Stomach (tissue), 9 donors: ENCODE measurements around the gene MEGF8. TPM values are rescaled to one million over a fixed set of nuclear protein-coding genes. Genes with fewer than 3 reads are reported as not detected.

Source experiments
- DNase-seq, 2 donors: peaks; one replicate each; pipeline versions ENCODE4 v3.0.0 to v3.0.0-alpha.2; 2013 to 2019
- H3K27ac ChIP-seq, 5 donors: fragments of 200-600 bp in 4 of 5; sonication (generic) in 4 of 5; one replicate each; pipeline ENCODE4 v1.5.1; 2013 to 2019; ENCODE audit warnings: mild to moderate bottlenecking in 1 of 5, moderate library complexity in 1 of 5
- H3K27me3 ChIP-seq, 3 donors: fragments of 200-600 bp; sonication (generic); one replicate each; pipeline ENCODE4 v1.5.1; 2017 to 2019; ENCODE audit warnings: mixed run types in 1 of 3
- H3K36me3 ChIP-seq, 4 donors: fragments of 200-600 bp; sonication (generic); 1 replicate in 3 of 4; 2 replicates in 1 of 4; pipeline ENCODE4 v1.5.1; 2016 to 2019
- H3K4me1 ChIP-seq, 4 donors: fragments of 200-600 bp; sonication (generic); one replicate each; pipeline ENCODE4 v1.5.1; 2016 to 2019
- H3K4me3 ChIP-seq, 4 donors: fragments of 200-600 bp; sonication (generic) in 3 of 4; one replicate each; pipeline ENCODE4 v1.5.1; 2016 to 2019; ENCODE audit warnings: mild to moderate bottlenecking in 1 of 4
- H3K9me3 ChIP-seq, 4 donors: fragments of 200-600 bp; sonication (generic); one replicate each; pipeline ENCODE4 v1.5.1; 2016 to 2019
- CTCF ChIP-seq, 7 experiments: fragments of 450-650 bp in 4 of 7; fragments of 200-600 bp in 3 of 7; sonication (generic) in 3 of 7; IDR thresholded peaks; one replicate each; pipeline ENCODE4 v1.5.1; 2016 to 2019; ENCODE audit warnings: antibody characterized with exemption in 7 of 7, control low read depth in 2 of 7, mild to moderate bottlenecking in 1 of 7
- EP300 ChIP-seq: sonication (generic); formaldehyde crosslinking; IDR thresholded peaks from one replicate; pipeline ENCODE4 v1.6.1; 2017; ENCODE audit warnings: antibody characterized with exemption
- POLR2A ChIP-seq, 4 donors: fragments of 450-650 bp; IDR thresholded peaks; one replicate each; pipeline ENCODE4 v1.6.1; 2016; ENCODE audit warnings: antibody characterized with exemption in 4 of 4, control low read depth in 2 of 4, mild to moderate bottlenecking in 1 of 4, moderate library complexity in 1 of 4
- POLR2AphosphoS5 ChIP-seq, 3 donors: sonication (generic); formaldehyde crosslinking; IDR thresholded peaks; one replicate each; pipeline ENCODE4 v1.6.1; 2016; ENCODE audit warnings: antibody characterized with exemption in 3 of 3
- WGBS, 5 donors: extraction: QIAGEN DNeasy Blood & Tissue Kit in 3 of 5; methylation state at CpG; one replicate each; pipeline versions ENCODE4 v1.1.5 to v1.1.7; 2013 to 2018; 5-methylcytosine and 5-hydroxymethylcytosine counted together
- intact Hi-C: fragments of 100-400 bp; cut with DNase I; formaldehyde crosslinking; loops from one replicate; pipeline ENCODE4 v1.15.1; 2023; ENCODE audit warnings: low total_unique reads
- polyA plus RNA-seq, 3 donors: library from polyadenylated mRNA; stranded (reverse); fragments of 200-250 nt; gene quantifications; one replicate each; pipeline ENCODE4 v1.2.3, GENCODE V29; 2013
- total RNA-seq, 5 donors: library from RNA; depleted of rRNA; stranded (reverse); fragments of >200 nt; gene quantifications; one replicate each; pipeline versions ENCODE4 v1.1.0 to v1.2.3, GENCODE V29; 2014 to 2016
- donor health status: healthy with polysubstance abuse.
- donor health status: Bipolar disorder and iron deficiency.
- donor health status: healthy.

MEGF8 gene
- total and polyA plus RNA-seq, 8 donors = 2.6 to 46.3 (median 12.3) TPM

GRCh38 chr19:42284591-42285341 lies 40.7 kb upstream of the MEGF8 start:
- peak in 1 of 2 donors; percentile 60 for DNase-seq
- WGBS, 5 donors = 2 to 5% (median 4%) methylated on average over 17 to 41 of the region's 41 CpGs
- Histone ChIP-seq H3K4me1 (peaks cover 49 to 79% (median 63%) of the 10 kb centered on the region in 4 donors), H3K27me3 (no peaks in the 10 kb centered on the region), H3K36me3 (peaks cover 30 to 32% (median 32%) of the 10 kb centered on the region in 4 donors), H3K9me3 (no peaks in the 10 kb centered on the region), H3K27ac (peak overlapping the region; percentile 74 to 100 (median 97)), H3K4me3 (peak overlapping the region; percentile 64 to 71 (median 68))
- intact Hi-C loops = loop anchor here (5.0 kb wide), 1 partner anchor 37 kb away; no protein-coding TSS in a partner anchor
- no peak for TF ChIP-seq EP300
- no peak for TF ChIP-seq POLR2A (IDR thresholded peaks at IDR 0.05)
- no peak for TF ChIP-seq CTCF (IDR thresholded peaks at IDR 0.05)
- TF ChIP-seq POLR2AphosphoS5 (IDR thresholded peaks at IDR 0.05) = no peak

- DNase-seq = peak in 1 of 2 donors; percentile 61
- Histone ChIP-seq H3K27ac (peak overlapping the region; percentile 74 to 100 (median 97)), H3K9me3 (no peaks in the 10 kb centered on the region), H3K4me1 (peaks cover 49 to 79% (median 59%) of the 10 kb centered on the region in 4 donors), H3K27me3 (no peaks in the 10 kb centered on the region), H3K4me3 (peak overlapping the region; percentile 16 to 71 (median 68)), H3K36me3 (peaks cover 37 to 40% (median 40%) of the 10 kb centered on the region in 4 donors)
- intact Hi-C loops = loop anchor here (5.0 kb wide), 1 partner anchor 38 kb away; no protein-coding TSS in a partner anchor
- WGBS, 5 donors = 29 to 42% (median 37%) methylated on average over 5 of the region's 5 CpGs
- TF ChIP-seq POLR2A (IDR thresholded peaks at IDR 0.05) (no peak), EP300 (no peak), CTCF (IDR thresholded peaks at IDR 0.05) (no peak), POLR2AphosphoS5 (IDR thresholded peaks at IDR 0.05) (no peak)
These were observed 39.9 kb upstream of the MEGF8 start for GRCh38 chr19:42285541-42285941.

GRCh38 chr19:42285988-42286348 lies 39.5 kb upstream of the MEGF8 start:
- no peaks in the 10 kb centered on the region for H3K9me3 ChIP-seq
- WGBS, 5 donors = 23 to 31% (median 23%) methylated on average over 6 of the region's 6 CpGs
- H3K27ac ChIP-seq = peak overlapping the region; percentile 56 to 100 (median 76)
- peaks cover 40 to 44% (median 44%) of the 10 kb centered on the region in 4 donors for H3K36me3 ChIP-seq
- no peaks in the 10 kb centered on the region for H3K27me3 ChIP-seq
- TF ChIP-seq POLR2A (IDR thresholded peaks at IDR 0.05) (no peak), CTCF (IDR thresholded peaks at IDR 0.05) (no peak), EP300 (no peak), POLR2AphosphoS5 (IDR thresholded peaks at IDR 0.05) (no peak)
- no peak for DNase-seq
- intact Hi-C loops = loop anchor here (5.0 kb wide), 1 partner anchor 39 kb away; no protein-coding TSS in a partner anchor
- peak overlapping the region in 3 of 4 donors; percentile 16 to 71 (median 71) for H3K4me3 ChIP-seq
- peaks cover 46 to 79% (median 59%) of the 10 kb centered on the region in 4 donors for H3K4me1 ChIP-seq

GRCh38 chr19:42286349-42287016 lies 39.0 kb upstream of the MEGF8 start:
- WGBS, 5 donors = 15 to 20% (median 19%) methylated on average over 13 of the region's 13 CpGs

More at GRCh38 chr19:42286349-42287016, 39.0 kb upstream of the MEGF8 start:
- no peak for TF ChIP-seq POLR2AphosphoS5 (IDR thresholded peaks at IDR 0.05)
- no peak for TF ChIP-seq CTCF (IDR thresholded peaks at IDR 0.05)
- no peak for TF ChIP-seq POLR2A (IDR thresholded peaks at IDR 0.05)
- TF ChIP-seq EP300 = no peak
- no peaks in the 10 kb centered on the region for H3K27me3 ChIP-seq
- peak; percentile 70 to 85 for DNase-seq
- peaks cover 44 to 49% (median 49%) of the 10 kb centered on the region in 4 donors for H3K36me3 ChIP-seq
- peaks cover 41 to 79% (median 59%) of the 10 kb centered on the region in 4 donors for H3K4me1 ChIP-seq
- H3K9me3 ChIP-seq = no peaks in the 10 kb centered on the region
- intact Hi-C loops = loop anchor here (5.0 kb wide), 1 partner anchor 39 kb away; no protein-coding TSS in a partner anchor
- peak overlapping the region in 3 of 4 donors; percentile 16 to 71 (median 71) for H3K4me3 ChIP-seq
- peak overlapping the region; percentile 56 to 100 (median 76) for H3K27ac ChIP-seq
